CD4-positive, alpha-beta T cell (primary cell): ENCODE results near the gene RAB2B. TPM values are rescaled to one million over a fixed set of nuclear protein-coding genes. Genes with fewer than 3 reads are reported as not detected.

Source experiments
- ATAC-seq: fragments of 200-7000 bp; cut with Tn5 transposase; one replicate; pipeline ENCODE4 v1.10.0; 2022; ENCODE audit warnings: mild to moderate bottlenecking; ENCODE audit not compliant: poor library complexity
- CTCF ChIA-PET: fragments of 350-600 bp; sonication (Branson Sonifier 250); formaldehyde crosslinking; loops from one replicate; lab custom pipeline; 2021; ENCODE audit warnings: antibody characterized with exemption, inconsistent platforms; lab: Charles Lee
- POLR2A ChIA-PET: fragments of 350-600 bp; sonication (Branson Sonifier 250); formaldehyde crosslinking; loops from one replicate; lab custom pipeline; 2021; ENCODE audit warnings: antibody characterized with exemption, inconsistent platforms; lab: Charles Lee
- DNase-seq, 14 experiments: peaks; one replicate each; pipeline ENCODE4 v3.0.0-alpha.2; 2013 to 2020; ENCODE audit warnings: mixed read lengths in 2 of 14
- H3K27ac ChIP-seq, 2 donors: one replicate each; pipeline versions ENCODE4 v1.5.1 to v1.7.0; 2013; ENCODE audit warnings: low read length in 2 of 2, low read depth in 1 of 2, mild to moderate bottlenecking in 1 of 2
- H3K27me3 ChIP-seq, 2 experiments: 1 replicate in 1 of 2; 2 replicates in 1 of 2; pipeline versions ENCODE4 v1.6.1 to v1.7.0; 2013; ENCODE audit warnings: low read length in 2 of 2, control low read depth in 1 of 2, mild to moderate bottlenecking in 1 of 2, moderate library complexity in 1 of 2; ENCODE audit not compliant: insufficient read depth in 2 of 2, control insufficient read depth in 1 of 2
- H3K36me3 ChIP-seq: one replicate; pipeline ENCODE4 v1.6.1; 2013; ENCODE audit warnings: low read length, control low read depth; ENCODE audit not compliant: insufficient read depth
- H3K4me1 ChIP-seq: one replicate; pipeline ENCODE4 v1.6.1; 2013; ENCODE audit warnings: low read length, control low read depth; ENCODE audit not compliant: insufficient read depth
- H3K4me3 ChIP-seq: one replicate; pipeline ENCODE4 v1.5.1; 2013; ENCODE audit warnings: mild to moderate bottlenecking, low read length, moderate library complexity
- H3K9me3 ChIP-seq, 2 experiments: 1 replicate in 1 of 2; 2 replicates in 1 of 2; pipeline versions ENCODE4 v1.6.1 to v1.7.0; 2013; ENCODE audit warnings: low read length in 2 of 2, mild to moderate bottlenecking in 2 of 2, control low read depth in 1 of 2, moderate library complexity in 1 of 2; ENCODE audit not compliant: control insufficient read depth in 1 of 2, insufficient read depth in 1 of 2
- H3K27ac Mint-ChIP-seq: one replicate; pipeline ENCODE4 v1.8.0; 2020; ENCODE audit warnings: mixed read lengths
- H3K27me3 Mint-ChIP-seq: one replicate; pipeline ENCODE4 v1.8.0; 2021; ENCODE audit warnings: mixed read lengths
- H3K36me3 Mint-ChIP-seq: one replicate; pipeline ENCODE4 v1.8.0; 2021; ENCODE audit warnings: low read depth, mixed read lengths
- H3K4me1 Mint-ChIP-seq: one replicate; pipeline ENCODE4 v1.8.0; 2021; ENCODE audit warnings: low read depth, mixed read lengths
- H3K4me3 Mint-ChIP-seq: one replicate; pipeline ENCODE4 v1.8.0; 2020; ENCODE audit warnings: mild to moderate bottlenecking, mixed read lengths
- H3K9me3 Mint-ChIP-seq: one replicate; pipeline ENCODE4 v1.8.0; 2020; ENCODE audit warnings: mixed read lengths
- CTCF ChIP-seq: fragments of 200-600 bp; IDR thresholded peaks from one replicate; pipeline ENCODE4 v1.8.0; 2022; ENCODE audit warnings: antibody characterized with exemption, mild to moderate bottlenecking
- intact Hi-C, 2 experiments: fragments of 100-400 bp; cut with DNase I in 1 of 2; cut with micrococcal nuclease in 1 of 2; formaldehyde crosslinking; loops; one replicate each; pipeline versions ENCODE4 v1.15.1 to v1.9.0; 2023 to 2025; cut with DNase I, micrococcal nuclease
- total RNA-seq, 174 experiments: library from RNA in 2 of 174; stranded (reverse) in 2 of 174; gene quantifications; one replicate each; pipeline ENCODE4 v1.2.3 and lab custom pipeline; 2021 to 2026

Gene RAB2B
- total RNA-seq, 2 experiments from 2014 or later: 21.1 to 23.9 TPM

GRCh38 chr14:21431126-21431525, 45.6 kb downstream of the RAB2B start:
- Mint-ChIP-seq H3K36me3 (peaks cover 72% of the 10 kb centered on the region), H3K27ac (no peak overlapping the region), H3K4me3 (no peak overlapping the region), H3K9me3 (no peaks in the 10 kb centered on the region), H3K4me1 (peaks cover 45% of the 10 kb centered on the region), H3K27me3 (no peaks in the 10 kb centered on the region)
- no peak for TF ChIP-seq CTCF
- ATAC-seq (no peak), DNase-seq (no peak)
- no peak overlapping the region for H3K4me3 ChIP-seq
- H3K4me1 ChIP-seq: peaks cover 5% of the 10 kb centered on the region
- H3K27me3 ChIP-seq: no peaks in the 10 kb centered on the region
- H3K27ac ChIP-seq: no peak overlapping the region
- intact Hi-C loops: no loop called here
- ChIA-PET CTCF (interaction anchor here (1.7 kb wide), 1 partner anchor 25 kb away, joined by 4 read pairs; the partner anchor contains the start of gene CHD8), POLR2A (no interaction called here)
- H3K9me3 ChIP-seq: no peaks in the 10 kb centered on the region
- peaks cover 63% of the 10 kb centered on the region for H3K36me3 ChIP-seq

DNA sequence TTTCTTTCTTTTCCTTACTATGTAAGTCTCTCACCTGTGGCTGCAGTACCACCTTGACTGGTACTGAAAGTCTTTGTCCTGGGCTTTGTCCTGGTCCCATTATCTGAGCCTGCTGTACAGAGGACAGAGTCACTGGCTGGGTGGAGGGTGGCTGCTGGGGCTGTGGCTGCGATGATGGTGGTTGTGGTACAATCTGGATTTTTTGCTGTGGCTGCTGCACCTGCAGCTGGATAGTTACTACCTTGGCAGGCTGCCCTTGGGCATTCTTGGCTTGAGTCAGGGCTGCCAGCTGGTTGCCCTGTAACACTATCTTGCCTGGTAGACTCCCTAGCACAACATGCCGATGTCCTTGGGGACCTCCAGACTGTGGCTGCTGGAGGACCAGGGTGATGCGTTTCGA, 47.8 kb downstream of the RAB2B start:
- Histone ChIP-seq H3K27me3 (no peaks in the 10 kb centered on the region), H3K4me1 (peaks cover 5% of the 10 kb centered on the region), H3K27ac (no peak overlapping the region), H3K4me3 (no peak overlapping the region), H3K36me3 (peaks cover 82% of the 10 kb centered on the region), H3K9me3 (no peaks in the 10 kb centered on the region)
- H3K9me3 Mint-ChIP-seq: no peaks in the 10 kb centered on the region
- no peaks in the 10 kb centered on the region for H3K27me3 Mint-ChIP-seq
- no peak for DNase-seq
- H3K27ac Mint-ChIP-seq: no peak overlapping the region
- ChIA-PET POLR2A (no interaction called here), CTCF (no interaction called here)
- peaks cover 24% of the 10 kb centered on the region for H3K4me1 Mint-ChIP-seq
- TF ChIP-seq CTCF: no peak
- ATAC-seq: no peak
- intact Hi-C loops: no loop called here
- peaks cover 85% of the 10 kb centered on the region for H3K36me3 Mint-ChIP-seq
- no peak overlapping the region for H3K4me3 Mint-ChIP-seq

GRCh38 chr14:21426692-21427091, 50.1 kb downstream of the RAB2B start:
- Histone ChIP-seq H3K36me3 (peaks cover 96% of the 10 kb centered on the region), H3K4me3 (no peak overlapping the region), H3K9me3 (no peaks in the 10 kb centered on the region), H3K27ac (no peak overlapping the region), H3K27me3 (no peaks in the 10 kb centered on the region), H3K4me1 (peaks cover 5% of the 10 kb centered on the region)
- TF ChIP-seq CTCF: no peak
- ATAC-seq: no peak
- H3K27me3 Mint-ChIP-seq: no peaks in the 10 kb centered on the region
- intact Hi-C loops: no loop called here
- peaks cover 95% of the 10 kb centered on the region for H3K36me3 Mint-ChIP-seq
- no peak overlapping the region for H3K27ac Mint-ChIP-seq
- no peak overlapping the region for H3K4me3 Mint-ChIP-seq
- H3K9me3 Mint-ChIP-seq: no peaks in the 10 kb centered on the region
- H3K4me1 Mint-ChIP-seq: peaks cover 3% of the 10 kb centered on the region
- CTCF ChIA-PET: interaction anchor here (1.6 to 1.8 kb wide), 2 partner anchors 11 to 50 kb away, joined by 4 to 6 read pairs; partner anchors contain the start of genes RAB2B and TOX4
- POLR2A ChIA-PET: interaction anchor here (0.6 kb wide), 1 partner anchor 36 kb away, joined by 4 read pairs; no protein-coding TSS in a partner anchor
- DNase-seq: no peak
